ENCODE results near the gene FYCO1. TPM values are rescaled to one million over a fixed set of nuclear protein-coding genes. Genes with fewer than 3 reads are reported as not detected.

FYCO1 gene
- total and polyA plus RNA-seq, 2 experiments from 2014 or later, result 6.2 to 13.4 TPM

- no peaks in the 10 kb centered on the region for H3K9me3 ChIP-seq (ENCODE audit: low read depth)
- no peaks in the 10 kb centered on the region for H3K79me2 ChIP-seq (ENCODE audit: insufficient read depth)
- 74 to 82% methylated on average over 2 of the region's 2 CpGs for WGBS, 2 experiments (ENCODE audit: low coverage in 1 of 2, low lambda C conversion rate in 2 of 2, missing lambda C conversion rate in 2 of 2)
- no peak for DNase-seq
- H3K9ac ChIP-seq, result no peak overlapping the region
- no peaks in the 10 kb centered on the region for H3K4me1 ChIP-seq (ENCODE audit: insufficient read depth)
- no peak overlapping the region for H3K27ac ChIP-seq
- H2AFZ ChIP-seq, result no peak overlapping the region
- H3K4me3 ChIP-seq, result no peak overlapping the region
- no peak for TF ChIP-seq EZH2 (IDR thresholded peaks at IDR 0.05; ENCODE audit: insufficient read depth, poor library complexity, severe bottlenecking)
- TF ChIP-seq EZH2phosphoT487 (IDR thresholded peaks at IDR 0.05; ENCODE audit: insufficient read depth, low read depth), result no peak
- 0 out of 2 replicates have a peak, but pooled peaks cover 7% of the 10 kb centered on the region for H3K27me3 ChIP-seq (replicated peaks; ENCODE audit: insufficient read depth)
- no peak overlapping the region for H3K4me2 ChIP-seq (ENCODE audit: unreplicated experiment)
- no peaks in the 10 kb centered on the region for H3K9me2 ChIP-seq (ENCODE audit: insufficient read depth)
- H3K36me3 ChIP-seq (ENCODE audit: low read depth), result no peaks in the 10 kb centered on the region
- no peaks in the 10 kb centered on the region for H3F3A ChIP-seq (ENCODE audit: insufficient read depth)
- in situ Hi-C loops (cut with MboI), result no loop called here
- no peaks in the 10 kb centered on the region for H4K20me1 ChIP-seq (ENCODE audit: insufficient read depth)
Observed at GRCh38 chr3:46031747-46032146, 36.1 kb upstream of the FYCO1 start.

GRCh38 chr3:46031269-46031668, 35.6 kb upstream of the FYCO1 start:
- 50 to 52% methylated on average over 4 of the region's 4 CpGs for WGBS, 2 experiments (ENCODE audit: low coverage in 1 of 2, low lambda C conversion rate in 2 of 2, missing lambda C conversion rate in 2 of 2)
- no peaks in the 10 kb centered on the region for H3K9me3 ChIP-seq (ENCODE audit: low read depth)

DNA sequence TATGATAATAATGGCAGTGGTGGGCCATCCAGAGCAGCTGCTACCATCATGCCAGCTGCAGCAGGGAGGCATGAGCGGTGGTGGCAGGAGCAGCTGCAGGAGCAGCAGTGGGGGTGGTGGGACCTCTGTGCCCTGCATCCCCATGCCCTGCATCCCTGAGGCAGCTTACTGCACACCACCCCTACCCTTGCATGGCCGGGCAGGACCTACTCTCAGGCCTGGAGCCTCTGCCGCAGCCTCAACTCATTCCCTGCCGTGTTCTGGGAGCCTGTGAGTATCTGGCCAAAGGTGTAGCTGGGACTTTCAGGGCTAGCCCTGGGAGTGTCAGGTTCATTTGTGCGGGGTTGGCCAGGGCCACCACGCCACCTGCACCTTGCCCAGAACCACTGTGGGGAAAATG, 35.0 kb upstream of the FYCO1 start:
- TF ChIP-seq EZH2phosphoT487 (IDR thresholded peaks at IDR 0.05; ENCODE audit: insufficient read depth, low read depth) (no peak), EZH2 (IDR thresholded peaks at IDR 0.05; ENCODE audit: insufficient read depth, poor library complexity, severe bottlenecking) (no peak)
- no peak overlapping the region for H3K4me3 ChIP-seq
- no peaks in the 10 kb centered on the region for H3K9me2 ChIP-seq (ENCODE audit: insufficient read depth)
- no peak overlapping the region for H2AFZ ChIP-seq
- no peak overlapping the region for H3K27ac ChIP-seq
- H3K4me2 ChIP-seq (ENCODE audit: unreplicated experiment), result no peak overlapping the region
- H3K36me3 ChIP-seq (ENCODE audit: low read depth), result no peaks in the 10 kb centered on the region
- H3K27me3 ChIP-seq (replicated peaks; ENCODE audit: insufficient read depth), result 0 out of 2 replicates have a peak, but pooled peaks cover 7% of the 10 kb centered on the region
- no peaks in the 10 kb centered on the region for H3K9me3 ChIP-seq (ENCODE audit: low read depth)
- H3K4me1 ChIP-seq (ENCODE audit: insufficient read depth), result no peaks in the 10 kb centered on the region
- H3K9ac ChIP-seq, result no peak overlapping the region
- WGBS, 2 experiments (ENCODE audit: low coverage in 1 of 2, low lambda C conversion rate in 2 of 2, missing lambda C conversion rate in 2 of 2), result 72 to 79% methylated on average over 5 to 6 of the region's 6 CpGs
- no peaks in the 10 kb centered on the region for H3F3A ChIP-seq (ENCODE audit: insufficient read depth)
- no peak for DNase-seq
- no peaks in the 10 kb centered on the region for H4K20me1 ChIP-seq (ENCODE audit: insufficient read depth)
- in situ Hi-C loops (cut with MboI), result no loop called here
- H3K79me2 ChIP-seq (ENCODE audit: insufficient read depth), result no peaks in the 10 kb centered on the region

More at GRCh38 chr3:46031269-46031668, 35.6 kb upstream of the FYCO1 start:
- TF ChIP-seq EZH2phosphoT487 (IDR thresholded peaks at IDR 0.05; ENCODE audit: insufficient read depth, low read depth), result no peak
- DNase-seq, result no peak
- Histone ChIP-seq H3K27me3 (replicated peaks; ENCODE audit: insufficient read depth) (0 out of 2 replicates have a peak, but pooled peaks cover 7% of the 10 kb centered on the region), H3K27ac (no peak overlapping the region), H3K9ac (no peak overlapping the region), H2AFZ (no peak overlapping the region), H3K4me2 (ENCODE audit: unreplicated experiment) (no peak overlapping the region), H3K4me3 (no peak overlapping the region), H3K36me3 (ENCODE audit: low read depth) (no peaks in the 10 kb centered on the region), H3K79me2 (ENCODE audit: insufficient read depth) (no peaks in the 10 kb centered on the region), H3F3A (ENCODE audit: insufficient read depth) (no peaks in the 10 kb centered on the region), H4K20me1 (ENCODE audit: insufficient read depth) (no peaks in the 10 kb centered on the region), H3K4me1 (ENCODE audit: insufficient read depth) (no peaks in the 10 kb centered on the region), H3K9me2 (ENCODE audit: insufficient read depth) (no peaks in the 10 kb centered on the region)
- in situ Hi-C loops (cut with MboI), result no loop called here

- no peak overlapping the region for H3K4me2 ChIP-seq (ENCODE audit: unreplicated experiment)
- no peak for DNase-seq
- H3K4me1 ChIP-seq (ENCODE audit: insufficient read depth), result no peaks in the 10 kb centered on the region
- H3F3A ChIP-seq (ENCODE audit: insufficient read depth), result no peaks in the 10 kb centered on the region
- 0 out of 2 replicates have a peak, but pooled peaks cover 13% of the 10 kb centered on the region for H3K27me3 ChIP-seq (replicated peaks; ENCODE audit: insufficient read depth)
- no peaks in the 10 kb centered on the region for H3K9me3 ChIP-seq (ENCODE audit: low read depth)
- H3K4me3 ChIP-seq, result no peak overlapping the region
- H3K27ac ChIP-seq, result no peak overlapping the region
- 85 to 90% methylated on average over 1 of the region's 1 CpG for WGBS, 2 experiments (ENCODE audit: low coverage in 1 of 2, low lambda C conversion rate in 2 of 2, missing lambda C conversion rate in 2 of 2)
- TF ChIP-seq EZH2phosphoT487 (IDR thresholded peaks at IDR 0.05; ENCODE audit: insufficient read depth, low read depth), result no peak
- no peak for TF ChIP-seq EZH2 (IDR thresholded peaks at IDR 0.05; ENCODE audit: insufficient read depth, poor library complexity, severe bottlenecking)
- H2AFZ ChIP-seq, result no peak overlapping the region
- no peaks in the 10 kb centered on the region for H3K9me2 ChIP-seq (ENCODE audit: insufficient read depth)
- H4K20me1 ChIP-seq (ENCODE audit: insufficient read depth), result no peaks in the 10 kb centered on the region
- no peaks in the 10 kb centered on the region for H3K36me3 ChIP-seq (ENCODE audit: low read depth)
- H3K9ac ChIP-seq, result no peak overlapping the region
- H3K79me2 ChIP-seq (ENCODE audit: insufficient read depth), result no peaks in the 10 kb centered on the region
- in situ Hi-C loops (cut with MboI), result no loop called here
Observed at GRCh38 chr3:46029953-46030543, 34.4 kb upstream of the FYCO1 start.
